ENCODE data around the gene H3-3A. TPM values are rescaled to one million over a fixed set of nuclear protein-coding genes. Genes with fewer than 3 reads are reported as not detected.
A peak's percentile ranks its signal among the peaks of the same experiment; 100 is the strongest.

Gene H3-3A
- total RNA-seq, 2 donors from 2014 or later = 244 to 279 TPM

- no peak overlapping the region for H3K27ac ChIP-seq
- no peaks in the 10 kb centered on the region for H3K9me3 ChIP-seq
- no peaks in the 10 kb centered on the region for H3K27me3 ChIP-seq
- no peak for TF ChIP-seq CTCF (IDR thresholded peaks at IDR 0.05)
- no peak for DNase-seq (ENCODE audit: low spot score)
- H3K4me1 ChIP-seq = no peaks in the 10 kb centered on the region
- H3K4me3 ChIP-seq = no peak overlapping the region
- no peaks in the 10 kb centered on the region for H3K36me3 ChIP-seq
These were observed 7.8 kb upstream of the H3-3A start for GRCh38 chr1:226054519-226055327.

GRCh38 chr1:226059709-226060108 lies 2.8 kb upstream of the H3-3A start:
- H3K27me3 ChIP-seq = no peaks in the 10 kb centered on the region
- no peak overlapping the region for H3K4me3 ChIP-seq
- H3K36me3 ChIP-seq = no peaks in the 10 kb centered on the region
- TF ChIP-seq CTCF (IDR thresholded peaks at IDR 0.05) = no peak
- DNase-seq (ENCODE audit: low spot score) = no peak
- no peaks in the 10 kb centered on the region for H3K9me3 ChIP-seq
- no peak overlapping the region for H3K27ac ChIP-seq
- H3K4me1 ChIP-seq = peaks cover 0 to 12% of the 10 kb centered on the region in 2 donors

GRCh38 chr1:226060427-226060826 lies 2.1 kb upstream of the H3-3A start:
- H3K4me3 ChIP-seq = no peak overlapping the region
- DNase-seq (ENCODE audit: low spot score) = no peak

GRCh38 chr1:226061068-226061840 lies 1.3 kb upstream of the H3-3A start:
- Histone ChIP-seq H3K27me3 (no peaks in the 10 kb centered on the region), H3K4me1 (peaks cover 0 to 26% of the 10 kb centered on the region in 2 donors), H3K27ac (peak overlapping the region; percentile 94 to 99), H3K36me3 (peaks cover 7% of the 10 kb centered on the region), H3K9me3 (no peaks in the 10 kb centered on the region), H3K4me3 (peak overlapping the region; percentile 75 to 81)
- no peak for TF ChIP-seq CTCF (IDR thresholded peaks at IDR 0.05)
- DNase-seq (ENCODE audit: low spot score) = no peak

More at GRCh38 chr1:226060427-226060826, 2.1 kb upstream of the H3-3A start:
- H3K9me3 ChIP-seq = no peaks in the 10 kb centered on the region
- H3K27me3 ChIP-seq = no peaks in the 10 kb centered on the region
- peak overlapping the region; percentile 94 to 99 for H3K27ac ChIP-seq
- H3K36me3 ChIP-seq = no peaks in the 10 kb centered on the region
- H3K4me1 ChIP-seq = peaks cover 0 to 18% of the 10 kb centered on the region in 2 donors
- TF ChIP-seq CTCF (IDR thresholded peaks at IDR 0.05) = no peak

GRCh38 chr1:226061841-226062557 lies 517 bp upstream of the H3-3A start:
- peak overlapping the region; percentile 94 to 99 for H3K27ac ChIP-seq
- peak overlapping the region; percentile 75 to 81 for H3K4me3 ChIP-seq
- no peaks in the 10 kb centered on the region for H3K27me3 ChIP-seq
- DNase-seq (ENCODE audit: low spot score) = peak; percentile 67
- H3K4me1 ChIP-seq = peaks cover 0 to 34% of the 10 kb centered on the region in 2 donors
- H3K36me3 ChIP-seq = peaks cover 10% of the 10 kb centered on the region
- TF ChIP-seq CTCF (IDR thresholded peaks at IDR 0.05) = no peak
- H3K9me3 ChIP-seq = no peaks in the 10 kb centered on the region

All from right atrium auricular region (tissue), 2 donors.